SKM-1 treated with dmso at 0.1 percent for 144 hours (cell line): ENCODE measurements around the gene CLDN6.

Experiments
- DNase-seq: peaks from one replicate; lab custom pipeline; 2025; ENCODE audit not compliant: unreplicated experiment; lab: John Stamatoyannopoulos, UW

The CLDN6 gene

DNA sequence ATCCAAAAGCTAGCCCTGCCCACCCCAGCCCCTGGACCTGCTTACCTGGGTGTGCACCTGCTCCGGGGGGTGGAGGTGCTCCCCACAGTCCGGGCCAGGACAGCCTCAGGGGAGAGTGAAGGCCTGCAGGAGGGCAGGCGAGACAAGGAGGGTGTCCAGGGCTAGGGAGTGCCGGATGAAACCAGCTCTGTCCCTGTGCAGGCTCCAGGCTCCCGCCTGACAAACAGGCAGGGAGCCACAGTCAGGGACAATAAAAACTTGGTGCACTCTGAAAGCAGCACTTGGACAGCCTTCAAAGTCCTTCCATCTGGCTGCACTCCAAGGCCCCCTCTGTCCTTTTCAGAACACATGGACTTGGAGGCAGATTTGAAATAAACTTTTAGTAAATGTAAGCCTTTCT is 44.9 kb downstream of the CLDN6 start:
- DNase-seq, result no peak

DNA sequence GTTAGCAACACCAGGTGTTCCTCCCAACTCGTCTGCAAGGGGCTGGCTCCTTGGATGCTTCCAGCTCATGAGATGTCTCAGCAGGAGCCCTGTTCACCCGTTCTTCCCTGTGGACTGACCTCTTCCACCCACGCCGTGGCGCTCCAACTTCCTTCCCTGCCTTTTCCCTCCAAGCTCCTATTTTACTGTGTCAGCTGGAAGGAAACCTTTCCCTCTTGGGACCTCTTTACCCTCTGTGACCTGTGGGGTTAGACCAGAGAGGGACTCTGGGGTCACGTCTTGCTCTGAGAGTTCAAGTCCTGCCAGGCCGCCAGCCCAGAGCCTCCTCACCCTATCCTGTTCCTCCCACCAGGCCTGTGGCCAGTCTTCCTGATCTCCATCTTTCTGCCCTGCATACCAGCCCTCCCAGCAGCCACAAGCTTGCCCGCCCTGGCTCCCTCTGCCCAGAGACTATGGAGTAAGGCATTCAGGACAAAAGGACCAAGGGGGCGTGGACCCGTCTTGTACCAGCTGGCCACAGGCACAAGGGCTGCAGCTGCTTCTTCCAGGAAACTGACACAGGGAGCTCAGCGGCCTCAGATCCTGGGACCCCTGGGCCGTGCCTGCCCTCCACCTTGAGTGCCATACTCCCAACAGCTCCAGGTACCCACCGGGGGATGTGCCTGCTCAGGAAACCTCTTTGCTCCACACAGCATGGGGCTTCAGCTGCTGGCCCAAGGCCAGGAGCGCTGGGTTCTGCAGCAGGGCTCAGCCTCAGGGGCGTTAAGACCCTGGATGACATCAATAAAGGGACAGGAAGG is 45.8 kb downstream of the CLDN6 start:
- no peak for DNase-seq

DNA sequence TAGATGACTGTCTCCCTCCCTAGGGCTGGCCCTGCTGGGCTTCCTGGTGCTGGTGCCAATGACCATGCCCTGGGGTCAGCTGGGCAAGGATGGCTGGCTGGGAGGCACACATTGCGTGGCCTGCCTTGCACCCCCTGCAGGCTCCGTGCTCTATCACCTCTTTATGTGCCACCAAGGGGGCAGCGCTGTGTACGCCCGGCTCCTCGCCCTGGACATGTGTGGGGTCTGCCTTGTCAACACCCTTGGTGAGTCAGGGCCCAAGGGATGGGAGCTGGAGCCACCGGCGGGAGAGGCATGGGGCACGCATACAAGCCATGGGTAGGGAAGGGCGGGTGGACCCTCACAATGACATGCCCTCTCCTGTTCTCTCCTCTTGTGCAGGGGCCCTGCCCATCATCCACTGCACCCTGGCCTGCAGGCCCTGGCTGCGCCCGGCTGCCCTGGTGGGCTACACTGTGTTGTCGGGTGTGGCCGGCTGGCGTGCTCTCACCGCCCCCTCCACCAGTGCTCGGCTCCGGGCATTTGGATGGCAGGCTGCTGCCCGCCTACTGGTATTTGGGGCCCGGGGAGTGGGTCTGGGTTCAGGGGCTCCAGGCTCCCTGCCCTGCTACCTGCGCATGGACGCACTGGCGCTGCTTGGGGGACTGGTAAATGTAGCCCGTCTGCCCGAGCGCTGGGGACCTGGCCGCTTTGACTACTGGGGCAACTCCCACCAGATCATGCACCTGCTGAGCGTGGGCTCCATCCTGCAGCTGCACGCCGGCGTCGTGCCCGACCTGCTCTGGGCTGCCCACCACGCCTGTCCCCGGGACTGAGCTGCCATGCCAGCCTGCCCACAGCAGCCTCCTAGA is 46.6 kb downstream of the CLDN6 start:
- no peak for DNase-seq

DNA sequence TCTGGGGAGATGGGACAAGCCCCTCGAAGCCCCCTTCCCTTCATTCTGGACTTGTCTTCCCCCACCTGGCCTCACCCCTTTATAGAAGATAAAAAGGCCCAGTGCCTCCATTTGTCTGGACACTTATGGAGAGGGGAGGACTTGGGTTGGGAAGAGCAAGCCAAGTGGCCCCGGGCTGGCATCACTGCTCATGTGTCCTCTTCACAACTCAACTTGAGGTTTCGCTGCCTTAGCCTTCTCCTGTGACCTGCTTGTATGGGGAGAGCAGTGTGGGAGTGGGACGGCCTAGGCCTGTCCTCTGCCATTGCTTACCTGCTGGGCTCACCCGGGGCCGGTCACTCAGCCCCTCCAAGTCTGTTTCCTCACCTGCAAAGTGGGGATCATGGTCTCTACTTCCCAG is 47.4 kb downstream of the CLDN6 start:
- DNase-seq, result no peak

DNA sequence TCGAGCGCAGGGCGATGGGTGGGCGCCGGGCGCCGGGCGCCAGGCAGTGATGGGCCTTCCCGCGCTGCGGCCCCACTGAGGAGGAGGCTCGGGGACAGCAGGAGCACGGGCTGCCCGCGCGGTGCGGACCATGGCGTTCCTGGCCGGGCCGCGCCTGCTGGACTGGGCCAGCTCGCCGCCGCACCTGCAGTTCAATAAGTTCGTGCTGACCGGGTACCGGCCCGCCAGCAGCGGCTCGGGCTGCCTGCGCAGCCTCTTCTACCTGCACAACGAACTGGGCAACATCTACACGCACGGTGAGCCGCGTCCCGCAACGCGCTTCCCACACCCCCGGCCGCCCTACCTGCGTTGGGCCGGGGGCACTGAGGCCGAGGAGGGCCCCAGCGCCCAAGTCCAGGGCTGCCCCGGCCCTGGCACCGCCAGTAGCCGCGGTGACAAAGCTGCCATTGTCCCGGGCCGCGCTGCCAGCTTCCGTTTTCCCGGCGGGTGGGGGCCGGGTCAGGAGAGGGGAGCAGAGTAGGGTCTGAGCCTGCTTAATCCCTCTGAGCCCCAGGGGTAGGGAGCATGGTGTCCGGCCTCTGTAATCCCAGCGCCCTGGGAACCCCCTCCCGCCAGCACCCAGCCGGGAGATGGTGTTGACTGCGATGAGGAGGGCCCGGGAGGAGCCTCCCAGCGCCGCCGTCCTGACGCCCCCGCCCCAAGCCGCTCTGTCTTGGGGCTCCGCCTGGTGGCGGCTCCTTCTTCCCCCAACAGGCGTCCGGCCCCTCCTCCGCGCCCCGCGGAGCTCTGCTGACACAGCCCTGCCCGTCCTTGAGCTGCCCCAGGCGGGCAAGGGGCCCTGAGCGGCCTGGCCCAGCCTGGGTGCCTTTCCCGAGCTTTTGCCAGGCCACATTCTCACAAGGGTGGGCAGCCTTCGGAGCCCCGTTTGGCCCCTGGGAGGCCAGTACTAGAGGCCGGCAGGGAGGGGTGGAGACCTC is 48.1 kb downstream of the CLDN6 start:
- DNase-seq, result peak; percentile 59

DNA sequence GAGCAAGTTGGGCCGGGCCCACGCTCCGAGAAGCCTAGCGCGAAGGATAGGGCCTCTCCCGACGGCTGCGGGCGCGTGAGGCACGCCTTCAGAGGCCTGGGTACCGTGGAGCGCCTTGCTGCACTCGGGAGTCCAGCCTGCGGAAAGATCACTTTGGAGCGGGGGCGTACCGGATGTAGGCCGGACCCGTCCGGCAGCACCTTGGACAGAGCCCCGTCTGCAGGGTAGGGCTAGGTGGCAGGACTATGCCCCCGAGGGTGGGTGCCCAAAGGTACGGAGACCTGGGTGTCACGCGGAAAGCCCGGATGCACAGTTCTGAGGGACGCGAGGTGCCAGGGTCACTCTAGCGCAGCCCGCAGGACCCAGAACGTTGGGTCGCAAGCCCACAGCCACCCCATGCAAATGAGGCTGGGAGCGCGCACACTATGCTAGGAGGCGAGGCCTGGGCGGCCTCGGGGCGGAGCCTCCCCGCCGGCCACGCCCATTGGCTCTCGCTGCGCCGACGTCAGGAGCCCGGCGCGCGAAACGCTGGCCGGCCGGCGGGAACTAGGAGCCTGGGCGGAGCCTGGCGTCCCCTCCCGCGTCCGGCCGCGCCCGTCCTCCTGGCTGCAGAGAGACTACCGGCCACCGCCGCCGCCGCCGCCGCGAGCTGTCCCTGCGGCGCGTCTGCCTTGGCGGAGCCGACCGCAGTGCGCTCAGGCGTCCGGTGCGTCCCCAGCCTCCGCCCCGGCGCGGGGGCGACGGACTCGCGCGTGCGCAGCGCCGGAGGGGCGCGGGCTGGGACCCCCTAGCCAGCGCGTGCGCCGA is 49.0 kb downstream of the CLDN6 start, which contains the start of gene PAQR4:
TSS of gene PAQR4 (plus strand) at position 611 of the 807 bp plus-strand sequence. CDS start 327 bp downstream, outside the sequence.
- DNase-seq, result peak; percentile 79

DNA sequence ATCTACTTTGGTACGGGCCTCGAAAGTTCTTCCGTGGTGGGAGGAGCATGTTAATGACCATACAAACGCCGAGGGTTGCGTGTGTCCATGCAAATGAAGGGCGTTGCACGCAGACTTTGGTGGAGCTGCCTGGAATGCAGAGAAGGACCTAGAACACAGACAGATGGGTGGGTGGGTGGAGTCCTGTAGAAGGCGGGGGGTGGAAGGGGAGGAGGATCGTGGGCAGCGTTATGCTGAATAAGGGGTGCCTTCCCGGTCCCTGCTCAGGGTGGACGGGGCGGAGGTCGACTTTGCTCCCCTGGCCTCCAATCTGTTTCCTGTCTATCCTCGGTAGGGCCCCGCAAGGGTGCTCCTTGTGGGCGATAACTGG is 49.6 kb downstream of the CLDN6 start:
- DNase-seq, result no peak

DNA sequence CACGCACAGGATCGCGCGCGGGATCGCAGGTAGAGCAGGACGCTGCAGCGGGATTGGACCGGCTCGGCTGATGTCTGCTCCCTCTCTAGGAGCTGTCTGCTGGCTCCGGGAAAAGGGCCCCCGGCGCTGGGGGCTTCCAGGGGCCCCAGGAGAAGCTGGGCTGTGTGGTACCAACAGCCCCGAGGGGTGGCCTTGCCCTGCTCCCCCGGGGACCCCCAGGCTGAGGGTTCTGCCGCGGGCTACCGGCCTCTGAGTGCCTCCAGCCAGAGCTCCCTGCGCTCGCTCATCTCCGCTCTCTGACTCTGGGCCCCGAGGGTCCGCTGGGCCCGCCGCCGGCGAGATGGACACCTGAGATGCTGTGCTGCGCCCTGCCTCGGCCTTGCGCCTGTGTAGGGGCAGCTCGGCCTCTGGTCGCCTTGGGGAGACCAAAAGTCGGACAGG is 50.2 kb downstream of the CLDN6 start:
- DNase-seq, result no peak

DNA sequence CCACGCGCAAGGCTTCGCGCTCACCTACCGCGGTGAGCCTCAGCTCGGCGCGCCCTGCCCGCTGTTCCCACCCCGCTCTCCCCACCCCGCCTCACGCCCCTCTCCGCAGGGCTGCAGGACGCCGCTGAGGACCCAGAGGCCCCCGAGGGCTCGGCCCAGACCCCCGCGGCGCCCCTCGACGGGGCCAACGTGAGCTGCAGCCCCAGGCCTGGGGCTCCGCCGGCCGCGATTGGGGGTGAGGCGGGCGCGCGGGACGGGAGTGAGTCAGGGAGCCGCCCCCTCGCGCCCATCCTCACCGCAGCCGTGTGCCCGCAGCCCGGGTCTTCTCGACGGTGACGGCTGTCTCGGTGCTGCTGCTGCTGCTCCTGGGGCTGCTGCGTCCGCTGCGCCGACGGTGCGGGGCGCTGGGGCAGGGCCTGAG is 50.8 kb downstream of the CLDN6 start:
- DNase-seq, result no peak

DNA sequence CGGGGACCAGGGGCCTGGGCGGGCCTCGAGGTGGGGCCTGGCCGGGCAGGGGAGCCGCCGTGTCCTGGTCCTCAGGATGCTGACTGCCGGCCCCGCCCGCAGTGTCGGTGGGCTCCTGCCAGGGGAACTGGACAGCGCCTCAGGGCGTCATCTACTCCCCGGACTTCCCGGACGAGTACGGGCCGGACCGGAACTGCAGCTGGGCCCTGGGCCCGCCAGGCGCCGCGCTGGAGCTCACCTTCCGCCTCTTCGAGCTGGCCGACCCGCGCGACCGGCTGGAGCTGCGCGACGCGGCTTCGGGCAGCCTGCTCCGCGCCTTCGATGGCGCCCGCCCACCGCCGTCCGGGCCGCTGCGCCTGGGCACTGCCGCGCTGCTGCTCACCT is 51.2 kb downstream of the CLDN6 start:
- DNase-seq, result no peak

DNA sequence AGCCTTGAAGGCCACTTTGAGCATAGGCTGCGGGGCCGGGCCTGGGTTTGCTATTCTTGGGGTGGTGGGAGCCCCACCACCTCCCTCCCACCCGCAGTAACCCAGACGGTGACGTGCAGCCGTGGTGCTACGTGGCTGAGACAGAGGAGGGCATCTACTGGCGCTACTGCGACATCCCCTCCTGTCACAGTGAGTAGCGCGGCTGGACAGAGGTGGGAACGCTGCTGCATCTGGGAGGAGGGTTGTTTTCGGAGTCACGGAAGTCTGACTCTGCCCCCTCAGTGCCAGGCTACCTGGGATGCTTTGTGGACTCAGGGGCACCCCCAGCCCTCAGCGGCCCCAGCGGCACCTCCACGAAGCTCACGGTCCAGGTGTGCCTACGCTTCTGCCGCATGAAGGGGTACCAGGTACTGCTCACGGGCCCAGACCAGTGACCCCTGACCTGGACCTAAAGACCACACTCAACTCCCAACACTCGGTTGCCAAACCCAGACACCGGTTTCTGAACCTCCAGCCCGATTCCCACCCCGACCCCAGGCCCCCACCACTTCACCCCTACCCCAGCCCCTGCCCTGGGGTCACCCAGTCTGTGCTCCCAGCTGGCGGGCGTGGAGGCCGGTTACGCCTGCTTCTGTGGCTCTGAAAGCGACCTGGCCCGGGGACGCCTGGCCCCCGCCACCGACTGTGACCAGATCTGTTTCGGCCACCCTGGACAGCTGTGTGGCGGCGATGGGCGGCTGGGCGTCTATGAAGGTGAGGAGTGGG is 51.8 kb downstream of the CLDN6 start:
- DNase-seq, result no peak
